ENCODE measurements around the gene DISC1.

DNA sequence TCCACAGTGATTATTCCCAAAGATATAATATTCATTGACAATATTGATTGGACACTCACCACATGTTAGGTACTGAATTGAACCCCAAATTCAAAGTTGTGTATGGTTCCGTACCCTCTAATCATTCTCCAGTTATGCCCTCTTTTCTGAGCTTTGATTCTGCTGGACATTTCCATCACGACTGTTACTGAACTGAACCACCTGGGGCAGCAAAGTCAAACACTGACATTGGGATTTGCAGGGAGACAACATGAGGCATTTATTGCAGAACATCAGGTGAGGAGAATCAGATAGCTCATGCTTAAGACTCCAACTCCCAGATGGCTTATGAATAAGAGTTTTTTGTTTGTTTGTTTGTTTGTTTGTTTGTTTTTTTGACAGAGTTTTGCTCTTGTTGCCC lies 420.9 kb downstream of the DISC1 start:
- TF ChIP-seq, protein P1, sequence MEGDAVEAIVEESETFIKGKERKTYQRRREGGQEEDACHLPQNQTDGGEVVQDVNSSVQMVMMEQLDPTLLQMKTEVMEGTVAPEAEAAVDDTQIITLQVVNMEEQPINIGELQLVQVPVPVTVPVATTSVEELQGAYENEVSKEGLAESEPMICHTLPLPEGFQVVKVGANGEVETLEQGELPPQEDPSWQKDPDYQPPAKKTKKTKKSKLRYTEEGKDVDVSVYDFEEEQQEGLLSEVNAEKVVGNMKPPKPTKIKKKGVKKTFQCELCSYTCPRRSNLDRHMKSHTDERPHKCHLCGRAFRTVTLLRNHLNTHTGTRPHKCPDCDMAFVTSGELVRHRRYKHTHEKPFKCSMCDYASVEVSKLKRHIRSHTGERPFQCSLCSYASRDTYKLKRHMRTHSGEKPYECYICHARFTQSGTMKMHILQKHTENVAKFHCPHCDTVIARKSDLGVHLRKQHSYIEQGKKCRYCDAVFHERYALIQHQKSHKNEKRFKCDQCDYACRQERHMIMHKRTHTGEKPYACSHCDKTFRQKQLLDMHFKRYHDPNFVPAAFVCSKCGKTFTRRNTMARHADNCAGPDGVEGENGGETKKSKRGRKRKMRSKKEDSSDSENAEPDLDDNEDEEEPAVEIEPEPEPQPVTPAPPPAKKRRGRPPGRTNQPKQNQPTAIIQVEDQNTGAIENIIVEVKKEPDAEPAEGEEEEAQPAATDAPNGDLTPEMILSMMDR (IDR thresholded peaks at IDR 0.05) = no peak
- no peak for TF ChIP-seq EZH2 (IDR thresholded peaks at IDR 0.05; ENCODE audit: borderline replicate concordance, insufficient read depth, low read depth, low read length, poor library complexity, severe bottlenecking)
